Coronary artery (tissue), 2 donors: ENCODE data around the gene UBE3B.
"Not testable (repeated sequence)": the region's sequence is repeated elsewhere in the genome, so short reads cannot be mapped to it uniquely, and the experiment has no call there.

Source experiments
- DNase-seq: peaks from one replicate; pipeline ENCODE4 v3.0.0-alpha.2; 2017; ENCODE audit warnings: low spot score
- H3K27ac ChIP-seq, 2 donors: fragments of 200-600 bp; sonication (generic); one replicate each; pipeline ENCODE4 v1.5.1; 2016 to 2019
- H3K4me3 ChIP-seq: fragments of 200-600 bp; sonication (generic); 2 replicates; pipeline ENCODE4 v1.5.1; 2016; ENCODE audit warnings: mild to moderate bottlenecking, moderate library complexity
- TF ChIP-seq, protein P1 (sequence below): fragments of 200-600 bp; sonication (generic); IDR thresholded peaks from one replicate; pipeline ENCODE4 v1.5.1; 2019; ENCODE audit warnings: antibody characterized with exemption

UBE3B gene

DNA sequence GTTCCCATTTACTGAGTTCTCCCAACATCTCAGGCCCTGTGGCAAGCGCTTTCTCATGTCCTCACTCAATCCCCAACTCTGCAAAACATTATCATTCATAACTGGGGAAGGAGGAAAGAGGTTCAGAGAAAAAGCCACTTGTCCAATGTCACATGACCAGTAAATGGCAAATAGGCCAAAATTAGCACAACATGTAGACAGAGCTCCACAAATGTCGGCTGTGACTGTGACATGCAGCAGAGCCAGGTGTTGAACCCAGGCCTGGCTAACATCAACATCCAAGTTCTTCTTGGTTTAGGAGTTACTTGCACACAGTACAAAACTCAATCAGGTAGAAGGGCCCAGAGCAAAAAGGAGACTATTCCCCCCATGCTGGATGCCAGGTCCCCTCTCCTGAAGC, 11.1 kb upstream of the UBE3B start:
- TF ChIP-seq, protein P1, sequence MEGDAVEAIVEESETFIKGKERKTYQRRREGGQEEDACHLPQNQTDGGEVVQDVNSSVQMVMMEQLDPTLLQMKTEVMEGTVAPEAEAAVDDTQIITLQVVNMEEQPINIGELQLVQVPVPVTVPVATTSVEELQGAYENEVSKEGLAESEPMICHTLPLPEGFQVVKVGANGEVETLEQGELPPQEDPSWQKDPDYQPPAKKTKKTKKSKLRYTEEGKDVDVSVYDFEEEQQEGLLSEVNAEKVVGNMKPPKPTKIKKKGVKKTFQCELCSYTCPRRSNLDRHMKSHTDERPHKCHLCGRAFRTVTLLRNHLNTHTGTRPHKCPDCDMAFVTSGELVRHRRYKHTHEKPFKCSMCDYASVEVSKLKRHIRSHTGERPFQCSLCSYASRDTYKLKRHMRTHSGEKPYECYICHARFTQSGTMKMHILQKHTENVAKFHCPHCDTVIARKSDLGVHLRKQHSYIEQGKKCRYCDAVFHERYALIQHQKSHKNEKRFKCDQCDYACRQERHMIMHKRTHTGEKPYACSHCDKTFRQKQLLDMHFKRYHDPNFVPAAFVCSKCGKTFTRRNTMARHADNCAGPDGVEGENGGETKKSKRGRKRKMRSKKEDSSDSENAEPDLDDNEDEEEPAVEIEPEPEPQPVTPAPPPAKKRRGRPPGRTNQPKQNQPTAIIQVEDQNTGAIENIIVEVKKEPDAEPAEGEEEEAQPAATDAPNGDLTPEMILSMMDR: no peak
- Histone ChIP-seq H3K27ac (peak overlapping the region; percentile 96 to 99), H3K4me3 (no peak overlapping the region)
- DNase-seq: no peak

DNA sequence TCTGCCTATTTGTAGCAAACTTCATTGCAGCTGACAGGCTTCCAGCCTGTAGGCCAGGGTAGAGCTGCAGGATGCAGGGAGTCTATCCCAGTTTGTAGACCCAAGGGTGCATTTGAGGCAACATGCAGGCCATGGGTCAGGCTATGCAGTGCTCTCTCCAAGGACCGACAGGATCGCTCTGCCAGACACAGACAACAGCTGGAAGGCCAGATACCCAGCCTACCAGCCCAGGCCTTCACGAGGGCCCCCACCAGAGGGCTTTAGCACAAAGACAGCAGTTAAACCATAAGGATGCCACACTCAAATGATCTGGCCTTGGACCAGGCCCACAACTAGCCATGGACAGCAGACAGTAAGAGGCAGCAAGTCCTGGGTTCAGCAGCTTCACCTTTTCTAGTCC, 10.6 kb upstream of the UBE3B start:
- H3K27ac ChIP-seq: peak overlapping the region in 1 of 2 donors; percentile 99
- H3K4me3 ChIP-seq: peak overlapping the region; percentile 31
- no peak for DNase-seq
- TF ChIP-seq, protein P1: no peak

- TF ChIP-seq, protein P1: no peak
- no peak overlapping the region for H3K4me3 ChIP-seq
- no peak for DNase-seq
- H3K27ac ChIP-seq: peak overlapping the region; percentile 52 to 99
Measured at GRCh38 chr12:109467978-109468676, 9.3 kb upstream of the UBE3B start.

- peak overlapping the region in 1 of 2 donors; percentile 99 for H3K27ac ChIP-seq
- no peak overlapping the region for H3K4me3 ChIP-seq
- DNase-seq: no peak
- TF ChIP-seq, protein P1: no peak
Measured at GRCh38 chr12:109469517-109469916, 7.9 kb upstream of the UBE3B start.

- TF ChIP-seq, protein P1: no peak
- peak overlapping the region; percentile 11 to 43 for H3K27ac ChIP-seq
Measured at GRCh38 chr12:109473006-109473405, 4.4 kb upstream of the UBE3B start.

GRCh38 chr12:109473526-109474270, 3.7 kb upstream of the UBE3B start:
- not testable (repeated sequence) for DNase-seq
- H3K4me3 ChIP-seq: peak overlapping the region; percentile 6
- H3K27ac ChIP-seq: peak overlapping the region; percentile 11 to 43

More at GRCh38 chr12:109473006-109473405, 4.4 kb upstream of the UBE3B start:
- H3K4me3 ChIP-seq: peak overlapping the region; percentile 6
- no peak for DNase-seq

DNA sequence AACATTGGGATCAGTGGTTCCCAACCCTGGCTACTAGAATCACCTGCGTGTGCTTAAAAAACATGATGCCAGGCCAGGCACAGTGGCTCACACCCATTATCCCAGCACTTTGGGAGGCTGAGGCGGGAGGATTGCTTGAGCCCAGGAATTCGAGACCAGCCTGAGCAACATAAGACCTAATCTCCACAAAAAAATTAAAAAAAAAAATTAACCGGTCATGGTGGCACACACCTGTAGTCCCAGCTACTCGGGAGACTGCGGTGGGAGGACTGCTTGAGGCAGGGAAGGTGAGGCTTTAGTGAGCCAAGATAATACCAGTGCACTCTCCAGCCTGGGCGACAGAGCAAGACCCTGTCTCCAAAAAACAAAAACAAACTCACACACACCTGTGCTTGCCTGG, 2.3 kb upstream of the UBE3B start:
- TF ChIP-seq, protein P1: no peak
- peak overlapping the region; percentile 93 for H3K4me3 ChIP-seq
- DNase-seq: no peak
- H3K27ac ChIP-seq: peak overlapping the region; percentile 94 to 95
